GM18517 (cell line): Measurements from ENCODE around the gene TIPARP.
A peak's percentile ranks its signal among the peaks of the same experiment; 100 is the strongest.
"Not testable (repeated sequence)": the region's sequence is repeated elsewhere in the genome, so short reads cannot be mapped to it uniquely, and the experiment has no call there.

Source experiments
- ATAC-seq: cut with Tn5 transposase; IDR thresholded peaks from one replicate; pipeline ENCODE4 v1.9.1; 2021; ENCODE audit warnings: mild to moderate bottlenecking, moderate library complexity; ENCODE audit not compliant: unreplicated experiment

TIPARP gene

DNA sequence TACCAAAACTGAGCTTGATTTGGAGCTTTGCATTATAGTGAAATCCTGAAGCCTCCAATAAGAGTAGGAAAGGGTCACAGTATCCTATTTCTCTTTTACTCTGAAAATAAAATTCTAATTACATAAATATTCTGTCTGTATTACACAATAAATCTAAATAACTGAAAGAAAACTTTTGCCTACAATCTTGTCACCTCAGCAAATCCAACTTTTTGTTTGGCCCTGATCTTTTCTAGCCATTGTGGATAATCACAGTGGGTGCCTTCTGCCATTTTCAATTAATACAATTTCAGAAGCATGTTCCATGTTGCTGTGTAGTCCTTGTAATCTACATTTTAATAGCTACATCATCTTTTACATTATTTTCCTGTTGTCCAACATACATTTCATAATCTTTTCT is 29.4 kb upstream of the TIPARP start:
- no peak for ATAC-seq

GRCh38 chr3:156646958-156647357 is 27.4 kb upstream of the TIPARP start:
- ATAC-seq: no peak

- ATAC-seq: no peak
These were observed 26.3 kb upstream of the TIPARP start for GRCh38 chr3:156648086-156648485.

GRCh38 chr3:156649681-156650080 is 24.7 kb upstream of the TIPARP start:
- no peak for ATAC-seq

GRCh38 chr3:156652661-156653060 is 21.7 kb upstream of the TIPARP start:
- not testable (repeated sequence) for ATAC-seq

DNA sequence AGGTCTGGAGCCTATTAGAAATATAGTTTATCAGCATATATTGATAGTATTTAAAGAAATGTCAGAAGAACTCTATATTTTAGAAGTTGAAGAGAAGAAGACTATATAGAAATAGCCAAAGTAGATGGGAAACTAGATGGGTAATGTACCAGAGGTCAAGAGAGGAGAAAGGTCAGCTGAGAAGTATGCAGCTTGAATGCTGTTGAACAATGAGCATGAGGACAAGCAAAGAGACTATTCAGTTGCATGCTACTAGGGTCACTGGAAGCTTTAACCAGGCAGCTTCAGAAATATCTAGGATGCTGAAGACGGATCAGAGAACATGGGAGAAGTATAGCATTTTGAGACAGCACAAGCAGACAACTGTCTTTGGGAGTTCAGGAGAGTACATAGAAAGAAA is 19.6 kb upstream of the TIPARP start:
- no peak for ATAC-seq

DNA sequence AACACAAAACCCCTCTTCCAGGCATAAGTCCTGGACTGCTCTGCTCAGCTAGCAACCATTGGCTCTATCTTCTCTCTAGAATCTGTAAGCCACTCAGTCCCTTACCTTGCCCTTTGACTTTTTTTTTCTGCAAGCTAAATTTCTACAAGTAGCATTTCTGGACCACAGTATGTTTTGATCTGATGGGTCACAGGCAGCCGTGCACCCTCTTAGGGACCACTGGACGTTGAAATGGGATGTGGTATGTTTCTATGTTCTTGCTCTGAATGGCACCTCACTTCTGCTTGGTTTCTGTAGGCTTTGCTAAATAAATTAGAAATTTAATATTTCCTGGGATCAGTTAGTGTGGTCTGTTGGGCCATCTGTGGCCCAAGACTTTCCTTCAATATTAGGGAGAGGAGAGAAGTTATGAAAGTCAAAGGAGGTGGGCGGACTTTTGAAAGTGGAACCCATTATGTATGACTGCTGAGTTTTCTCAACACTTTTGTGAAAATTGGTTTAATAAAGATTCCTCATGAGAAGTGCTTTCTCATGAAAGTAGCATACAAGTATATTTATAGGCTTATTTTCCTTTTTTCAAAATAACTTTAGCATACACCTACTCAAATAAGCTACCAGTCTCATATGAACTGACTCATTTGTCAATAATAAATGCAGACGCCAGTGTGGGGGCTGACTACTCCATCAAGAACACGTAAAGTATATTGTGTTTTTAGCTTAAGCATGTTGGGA is 18.4 kb upstream of the TIPARP start:
- ATAC-seq: peak; percentile 63

DNA sequence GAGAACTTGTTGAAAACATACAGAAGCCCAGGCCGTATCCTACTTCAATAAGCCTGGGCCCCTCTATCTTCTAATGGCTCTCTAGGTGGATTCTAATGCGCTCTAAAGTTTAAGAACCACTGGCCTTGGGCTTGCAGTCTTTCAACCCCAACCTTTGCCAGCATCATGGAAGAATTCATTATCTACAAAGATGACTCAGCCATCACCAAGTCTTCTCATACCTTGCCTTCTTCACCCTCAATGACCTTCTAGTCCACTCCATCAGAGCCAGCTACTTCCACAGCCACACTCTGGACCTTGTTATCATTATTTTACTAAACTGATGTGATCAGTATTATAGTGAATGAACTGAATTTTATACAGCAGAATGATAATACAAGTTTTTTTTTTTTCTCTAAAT is 16.9 kb upstream of the TIPARP start:
- no peak for ATAC-seq

DNA sequence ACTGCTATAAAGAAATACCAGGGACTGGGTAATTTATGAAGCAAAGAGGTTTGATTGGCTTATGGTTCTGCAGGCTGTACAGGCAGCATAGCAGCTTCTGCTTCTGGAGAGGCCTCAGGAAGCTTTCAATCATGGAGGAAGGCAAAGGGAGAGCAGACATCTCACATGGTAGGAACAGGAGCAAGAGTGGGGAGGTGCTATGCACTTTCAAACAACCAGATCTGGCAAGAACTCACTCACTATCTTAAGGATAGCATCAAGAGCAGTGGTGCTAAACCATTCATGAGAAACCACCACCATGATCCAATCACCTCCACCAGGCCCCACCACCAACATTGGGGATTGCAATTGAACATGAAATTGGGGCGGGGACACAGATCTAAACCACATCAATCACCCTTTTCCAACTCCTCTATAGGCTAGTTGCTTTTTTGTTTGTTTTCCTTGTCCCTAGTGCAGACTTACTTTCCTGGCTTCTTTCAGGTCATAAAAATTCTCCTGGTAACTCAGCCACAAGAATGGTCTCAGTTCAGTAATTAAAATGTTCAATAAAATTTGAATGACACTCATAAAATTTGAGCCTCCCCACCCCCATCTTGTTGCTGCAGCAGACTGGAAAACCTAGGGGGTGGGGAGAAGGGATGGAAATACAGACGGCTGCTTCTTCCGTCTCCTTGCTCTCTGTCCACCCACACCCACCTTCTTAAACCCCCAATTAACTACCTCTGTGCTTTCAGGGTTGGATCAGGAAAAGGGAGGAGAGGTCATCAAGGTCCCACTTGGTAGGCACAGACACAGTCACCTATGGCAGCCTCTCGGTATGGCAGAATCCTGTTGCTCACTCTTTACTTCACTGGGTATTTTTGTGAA is 16.3 kb upstream of the TIPARP start:
- no peak for ATAC-seq

DNA sequence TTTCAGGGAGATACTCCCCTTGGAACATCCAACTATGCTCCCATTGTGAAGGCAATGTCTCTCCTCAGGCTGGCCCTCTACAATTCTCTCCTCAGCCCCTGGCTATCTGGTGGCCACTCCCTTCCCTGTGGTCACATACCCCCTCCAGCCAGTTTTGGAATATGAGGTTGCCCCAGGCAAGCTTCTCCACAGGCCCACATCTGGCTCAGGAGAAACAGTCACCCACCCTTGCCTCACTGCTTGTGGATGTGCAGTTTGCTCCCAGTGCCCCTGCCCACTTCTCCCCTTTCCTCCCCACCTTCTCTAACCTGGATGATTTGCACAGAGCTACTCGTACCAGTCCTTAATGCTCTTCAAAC is 15.7 kb upstream of the TIPARP start:
- no peak for ATAC-seq

- no peak for ATAC-seq
These were observed 15.1 kb upstream of the TIPARP start for GRCh38 chr3:156659260-156659659.

DNA sequence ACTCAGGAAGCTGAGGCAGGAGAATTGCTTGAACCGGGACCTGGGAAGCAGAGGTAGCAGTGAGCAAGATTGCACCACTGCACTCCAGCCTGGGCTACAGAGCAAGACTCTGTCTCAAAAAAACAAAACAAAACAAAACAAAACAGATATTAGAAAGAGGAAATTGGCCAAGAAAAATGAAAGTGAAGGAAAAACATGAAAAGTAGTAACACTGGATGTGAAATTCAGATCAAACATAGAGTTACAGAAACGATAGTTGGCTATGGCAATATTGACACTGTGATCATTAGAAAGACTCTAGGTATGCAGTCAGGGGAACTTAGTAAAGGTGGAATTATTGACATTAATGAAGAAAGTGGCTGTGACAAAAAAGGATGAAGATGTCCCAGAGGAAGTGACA is 13.2 kb upstream of the TIPARP start:
- ATAC-seq: peak; percentile 27

GRCh38 chr3:156664011-156664830 is 10.2 kb upstream of the TIPARP start:
- ATAC-seq: no peak

DNA sequence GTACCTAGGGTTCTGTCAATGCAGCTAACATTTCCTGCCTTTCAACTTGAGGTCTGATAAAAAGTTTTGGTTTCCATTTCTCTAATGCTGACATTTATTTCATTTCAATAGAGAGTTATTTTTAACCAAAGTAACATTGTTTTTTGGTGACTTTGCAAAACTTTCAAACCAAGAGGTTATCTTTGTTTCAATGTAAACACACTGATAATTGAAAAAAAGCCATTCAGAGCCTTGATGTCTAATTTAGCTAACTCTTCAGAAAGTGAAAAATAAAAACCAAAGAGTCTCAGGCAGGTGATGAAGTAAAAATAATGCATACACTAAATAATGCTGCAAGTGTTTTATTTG is 9.6 kb upstream of the TIPARP start:
- peak; percentile 80 for ATAC-seq

- ATAC-seq: peak; percentile 1
These were observed 9.1 kb upstream of the TIPARP start for GRCh38 chr3:156665291-156665690.

DNA sequence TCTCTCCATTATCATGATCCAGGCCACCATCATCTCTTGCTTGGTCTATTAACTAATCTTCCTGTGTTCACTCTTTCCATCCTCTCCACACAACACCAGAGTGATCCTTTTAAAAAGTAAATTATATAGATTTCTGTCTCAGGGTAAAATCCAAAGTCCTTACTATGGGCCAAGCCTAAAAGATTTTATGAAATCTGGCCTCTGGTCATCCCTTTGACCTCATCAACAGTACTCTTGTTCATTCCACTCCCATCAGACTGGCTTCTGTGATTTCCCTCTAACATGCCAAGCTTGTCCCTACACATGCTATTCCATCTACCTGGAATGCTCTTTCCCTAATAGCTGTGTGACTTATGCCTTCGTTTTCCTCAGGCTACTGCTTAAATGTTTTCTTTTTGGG is 8.3 kb upstream of the TIPARP start:
- no peak for ATAC-seq

- ATAC-seq: no peak
These were observed 6.2 kb upstream of the TIPARP start for GRCh38 chr3:156668073-156668763.

DNA sequence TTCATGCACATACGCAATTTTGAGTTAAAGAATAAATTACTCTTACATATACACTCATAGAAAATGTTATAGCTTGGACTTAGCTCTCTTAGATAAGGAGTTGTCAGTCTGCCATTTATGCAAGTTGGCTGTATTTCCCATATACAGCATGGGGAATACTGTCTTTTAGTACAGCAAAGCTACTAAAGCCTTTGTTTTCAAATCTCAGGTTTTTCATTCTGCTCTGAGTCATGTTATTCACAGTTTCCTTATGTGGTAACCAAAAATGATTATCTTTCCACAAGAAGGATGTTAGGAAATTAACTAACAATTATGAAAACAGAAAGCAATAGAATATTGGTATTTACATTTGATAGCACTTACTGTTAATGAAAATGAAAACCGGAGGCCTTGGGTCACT is 4.3 kb upstream of the TIPARP start:
- no peak for ATAC-seq

DNA sequence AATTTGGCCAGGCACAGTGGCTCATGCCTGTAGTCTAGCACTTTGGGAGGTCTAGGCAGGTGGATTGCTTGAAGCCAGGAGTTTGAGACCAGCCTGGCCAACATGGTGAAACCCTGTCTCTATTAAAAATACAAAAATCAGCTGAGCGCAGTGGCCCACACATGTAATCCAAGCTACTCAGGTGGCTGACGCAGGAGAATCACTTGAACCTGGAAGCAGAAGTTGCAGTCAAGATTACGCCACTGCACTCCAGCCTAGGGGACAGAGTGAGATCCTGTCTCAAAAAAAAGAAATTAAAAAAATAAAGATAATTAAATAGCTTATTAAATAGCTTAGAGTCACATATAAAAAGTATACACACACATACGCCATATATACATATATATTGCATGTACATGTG is 3.7 kb upstream of the TIPARP start:
- no peak for ATAC-seq

GRCh38 chr3:156673732-156674045 is 701 bp upstream of the TIPARP start:
- no peak for ATAC-seq
